Stimulated activated CD8-positive, alpha-beta memory T cell treated with anti-CD3 and anti-CD28 coated beads, Interleukin-7, amount 100 ng/mL, for 1 hour (primary cell): ENCODE data around the gene GRPEL1.
"Not testable (repeated sequence)": the region's sequence is repeated elsewhere in the genome, so short reads cannot be mapped to it uniquely, and the experiment has no call there.

Experiments
- DNase-seq, 2 donors: peaks; one replicate each; pipeline ENCODE4 v3.0.0-alpha.2; 2020; ENCODE audit warnings: low read depth in 2 of 2

GRPEL1 gene

DNA sequence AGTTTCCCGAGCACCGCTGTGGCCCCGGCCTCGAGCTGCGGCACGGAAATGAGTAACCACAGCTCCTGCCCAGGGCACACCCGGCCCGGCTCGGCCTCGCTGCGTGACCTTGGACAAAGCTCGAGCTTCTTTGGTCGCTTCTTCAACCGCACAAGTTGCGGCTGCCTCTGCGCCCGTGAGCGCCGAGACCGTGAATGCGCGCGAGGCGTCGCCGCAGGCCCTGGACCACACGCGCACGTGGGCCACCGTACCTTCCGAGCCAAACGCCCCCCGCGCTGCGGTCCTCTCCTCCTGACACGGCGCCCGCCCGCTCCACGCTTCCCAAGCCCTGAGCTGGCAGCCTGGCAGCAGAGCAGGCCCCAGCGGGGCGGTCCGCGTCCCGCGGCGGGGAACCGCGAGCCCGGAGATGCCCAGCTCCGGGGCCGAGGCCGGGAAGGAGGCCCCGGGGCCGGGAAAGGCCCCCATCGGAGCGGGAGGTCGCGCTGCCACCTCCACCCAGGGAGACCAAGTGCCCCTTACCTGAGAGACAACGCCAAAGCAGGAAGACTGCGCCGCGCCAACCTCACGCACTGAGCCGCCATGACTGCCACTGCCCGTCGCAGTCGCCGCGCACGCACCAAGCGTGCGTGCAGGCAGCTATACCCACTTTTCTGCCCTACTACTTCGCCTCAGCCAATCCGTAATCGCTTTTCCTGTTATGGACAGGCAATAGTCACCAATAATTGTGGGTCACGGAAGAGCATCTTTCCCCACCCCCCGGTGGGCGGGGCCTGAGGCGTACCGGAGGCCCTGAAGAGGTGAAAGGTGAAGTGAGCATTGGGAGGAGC, at the start of gene GRPEL1:
Gene GRPEL1 (minus strand): TSS at position 613 of the 827 bp plus-strand sequence. CDS start 32 bp downstream, at position 581.
- peak; percentile 100 for DNase-seq

DNA sequence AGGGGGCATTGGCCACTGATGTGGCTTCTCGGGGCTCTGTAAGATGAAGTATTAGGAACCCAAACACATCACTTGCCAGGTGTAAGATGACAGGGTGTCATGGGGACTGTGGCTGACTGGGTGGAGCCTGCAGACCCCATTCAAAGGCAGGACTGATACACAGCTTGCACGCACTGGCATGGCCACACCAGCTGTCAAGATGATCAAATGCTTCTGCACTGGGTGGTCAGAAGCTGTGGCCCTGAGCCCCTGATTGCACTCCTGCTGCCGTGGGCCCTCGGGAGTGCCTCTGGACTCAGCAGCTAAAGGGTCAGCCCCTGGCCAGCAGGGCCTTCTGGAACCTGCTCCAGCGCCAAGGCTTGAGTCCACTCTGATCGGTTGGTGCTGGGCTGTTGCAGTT, 48.8 kb upstream of the GRPEL1 start:
- DNase-seq = no peak

- no peak for DNase-seq
Observed at GRCh38 chr4:7115557-7116340, 47.9 kb upstream of the GRPEL1 start.

- no peak for DNase-seq
Observed at GRCh38 chr4:7112656-7113055, 44.8 kb upstream of the GRPEL1 start.

GRCh38 chr4:7111441-7111840, 43.6 kb upstream of the GRPEL1 start:
- no peak for DNase-seq

DNA sequence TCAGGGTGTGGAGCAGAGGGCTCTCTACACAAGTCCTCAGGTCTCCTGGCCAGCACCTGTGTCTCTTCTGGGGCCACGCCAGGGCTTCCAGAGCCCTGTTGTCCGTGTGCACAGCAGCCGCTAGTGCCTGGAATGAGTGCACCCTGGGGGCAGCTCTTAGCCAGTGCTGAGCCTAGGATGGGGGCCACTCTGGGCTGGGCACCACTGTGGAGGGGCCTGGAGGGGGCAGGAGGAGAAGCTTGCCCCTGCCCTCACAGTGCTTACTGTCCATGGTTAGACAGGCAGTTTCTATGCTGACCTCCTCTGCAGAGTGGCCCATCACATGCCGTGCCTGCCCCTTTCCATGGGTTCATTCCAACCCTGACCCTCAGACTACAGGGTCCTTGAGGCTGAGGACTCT, 42.7 kb upstream of the GRPEL1 start:
- DNase-seq = no peak

GRCh38 chr4:7109169-7109568, 41.3 kb upstream of the GRPEL1 start:
- no peak for DNase-seq

DNA sequence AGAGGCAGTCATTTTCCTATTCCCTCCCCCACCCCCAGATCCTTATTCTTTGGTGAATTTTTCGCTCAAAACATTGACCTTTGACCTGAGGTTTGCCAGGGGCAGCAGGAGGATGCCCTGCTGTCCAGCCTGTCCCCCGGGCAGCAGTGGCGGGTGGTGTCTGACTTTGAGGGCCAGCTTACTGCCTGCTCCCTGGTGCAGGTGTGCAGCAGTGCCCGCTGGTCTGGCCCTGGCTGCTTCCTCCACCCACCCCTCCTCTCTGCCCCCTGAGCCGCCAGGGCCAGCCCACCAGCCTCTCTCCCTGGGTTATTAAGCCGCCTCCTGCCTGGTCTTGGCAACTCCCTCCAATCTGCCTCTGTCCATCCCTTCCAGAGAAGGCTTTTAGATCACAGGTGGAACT, 40.8 kb upstream of the GRPEL1 start:
- DNase-seq = no peak

GRCh38 chr4:7108046-7108625, 40.3 kb upstream of the GRPEL1 start:
- no peak for DNase-seq

DNA sequence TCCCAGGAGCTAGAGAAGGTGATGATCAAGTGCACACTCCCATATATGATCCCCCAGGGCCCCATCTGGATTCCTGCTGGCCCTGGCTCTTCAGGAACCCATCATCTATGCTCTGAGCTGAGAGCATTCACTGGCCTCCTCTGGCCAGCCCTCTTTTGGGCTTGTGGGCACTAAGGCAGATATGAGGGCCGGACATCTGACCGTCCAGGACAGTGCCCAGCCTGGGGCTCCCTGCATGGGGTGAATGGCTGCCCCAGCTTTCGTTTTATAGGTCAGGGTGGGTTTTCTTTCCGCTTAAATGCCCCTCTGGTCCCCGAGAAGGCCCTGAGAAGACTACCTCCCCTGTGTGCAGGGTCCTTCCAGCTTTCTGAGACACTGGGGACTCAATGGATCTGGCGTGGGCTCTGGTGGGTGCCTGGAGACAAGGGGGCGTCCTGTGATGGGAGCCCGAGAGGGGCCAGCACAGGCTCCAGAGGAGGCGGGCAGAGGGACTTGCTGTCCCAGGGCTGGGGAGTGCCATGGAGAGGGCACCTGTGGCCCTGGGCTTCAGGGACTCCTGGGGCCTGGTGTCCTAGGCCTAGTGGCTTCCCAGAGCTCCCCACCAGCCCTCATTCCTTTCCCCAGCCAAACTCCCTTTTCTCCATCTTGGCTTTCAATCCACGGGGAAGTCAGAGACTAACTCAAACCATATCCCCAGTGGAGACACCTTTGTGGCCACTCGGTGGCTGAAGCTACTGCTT, 39.5 kb upstream of the GRPEL1 start:
- no peak for DNase-seq

DNA sequence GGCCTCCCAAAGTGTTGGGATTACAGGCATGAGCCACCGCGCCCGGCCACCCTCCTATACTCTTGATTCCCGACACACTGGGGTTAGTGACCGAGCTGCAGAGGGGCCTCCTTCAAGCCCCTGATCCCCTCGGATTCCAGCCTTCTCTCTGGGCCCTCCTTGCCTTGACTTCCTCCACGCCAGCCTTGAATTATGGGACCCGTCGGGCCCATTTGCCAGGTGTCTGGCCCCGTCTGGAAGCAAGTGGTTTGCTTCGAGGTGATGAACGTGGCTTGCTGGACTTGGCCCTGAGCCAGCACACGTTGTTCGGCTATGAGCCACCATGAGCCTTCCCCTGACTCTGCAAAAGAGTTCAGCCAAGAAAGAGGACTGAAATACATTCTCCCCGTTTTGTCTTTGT, 37.4 kb upstream of the GRPEL1 start:
- no peak for DNase-seq

GRCh38 chr4:7104366-7105031, 36.6 kb upstream of the GRPEL1 start:
- DNase-seq = no peak

GRCh38 chr4:7103607-7104365, 35.9 kb upstream of the GRPEL1 start:
- DNase-seq = no peak

DNA sequence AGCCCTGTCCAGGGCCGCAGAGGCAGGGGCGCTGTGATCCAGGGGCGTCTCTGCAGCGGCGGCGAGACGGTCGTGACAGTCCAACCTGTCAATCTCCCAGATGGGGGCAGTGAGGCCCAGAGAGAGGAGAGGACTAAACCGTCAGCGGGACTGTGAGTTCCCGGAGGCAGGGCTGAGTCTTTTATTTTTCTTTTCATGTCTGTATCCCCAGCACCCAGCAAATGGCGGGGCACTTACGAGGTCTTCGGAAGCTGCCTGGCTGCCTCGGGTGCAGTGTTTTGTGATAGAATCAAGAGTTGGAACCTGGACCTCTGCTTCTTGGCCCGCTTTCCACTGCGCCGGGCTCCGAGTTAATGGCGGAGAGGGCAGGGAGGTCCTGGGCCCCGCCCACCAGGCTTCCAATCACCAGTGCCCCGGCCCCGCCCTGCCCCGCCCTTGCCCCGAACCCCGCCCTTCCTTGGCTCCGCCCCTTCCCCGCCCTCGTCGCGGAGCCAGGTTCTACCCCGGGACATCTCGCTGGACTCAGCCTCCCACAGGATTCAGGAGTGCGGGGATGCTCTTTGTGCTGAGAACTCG, 35.3 kb upstream of the GRPEL1 start:
- DNase-seq = peak; percentile 42 to 65

GRCh38 chr4:7102516-7102909, 34.6 kb upstream of the GRPEL1 start:
- not testable (repeated sequence) for DNase-seq

GRCh38 chr4:7101692-7102515, 34.0 kb upstream of the GRPEL1 start:
- no peak for DNase-seq

GRCh38 chr4:7096236-7096635, 28.4 kb upstream of the GRPEL1 start:
- DNase-seq = no peak

DNA sequence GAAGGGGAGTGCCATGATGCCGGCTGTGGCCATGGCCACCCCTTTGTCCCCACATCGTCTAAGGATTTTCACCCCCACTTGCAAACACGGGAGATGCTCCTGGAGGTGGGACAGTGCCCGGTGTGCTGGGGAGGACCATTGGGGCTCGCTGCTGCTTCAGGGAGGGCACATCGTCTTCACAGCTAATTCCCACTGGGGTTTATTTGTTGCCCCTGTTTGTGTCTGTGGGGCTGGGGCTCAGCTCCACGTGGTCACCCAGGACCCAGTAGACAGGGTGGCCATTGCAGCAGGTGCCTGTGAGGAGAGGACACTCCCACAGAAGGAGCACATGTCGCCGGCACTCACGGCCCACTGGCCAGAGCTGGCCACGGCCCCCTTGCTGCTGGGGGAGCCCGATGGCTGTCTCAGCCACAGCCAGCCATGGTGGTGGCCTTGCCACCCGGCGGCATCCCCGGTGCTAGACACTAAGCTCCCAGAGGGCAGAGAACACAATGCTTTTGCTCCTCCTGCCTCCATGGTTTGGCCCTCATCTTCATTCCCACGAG, 27.8 kb upstream of the GRPEL1 start:
- no peak for DNase-seq

GRCh38 chr4:7094916-7095315, 27.1 kb upstream of the GRPEL1 start:
- DNase-seq = no peak
